K562 (cell line): ENCODE data around the gene GRM2. TPM values are rescaled to one million over a fixed set of nuclear protein-coding genes. Genes with fewer than 3 reads are reported as not detected.

Experiments used
- ATAC-seq: fragments of 200-7000 bp; cut with Tn5 transposase; 3 replicates; pipeline ENCODE4 v1.9.1; 2020; ENCODE audit warnings: moderate library complexity
- BruUV-seq: library from RNA; stranded (reverse); fragments of 400-500 nt; replicated peaks from 2 replicates; lab custom pipeline; 2021; lab: Mats Ljungman, UMichigan
- CTCF ChIA-PET: fragments of 300-600 bp; formaldehyde crosslinking; extraction: SDS; loops from one replicate; lab custom pipeline; 2021; ENCODE audit warnings: low intra/inter-chr PET ratio; lab: Yijun Ruan, JAX
- POLR2A ChIA-PET: fragments of 300-600, 350-650 bp; sonication (Branson Sonifier 250); formaldehyde crosslinking; extraction: SDS; loops from one replicate; lab custom pipeline; 2021; ENCODE audit warnings: antibody characterized with exemption, inconsistent platforms; lab: Yijun Ruan, JAX
- DNase-seq, 4 experiments: peaks; one replicate each; pipeline versions ENCODE4 v3.0.0 to v3.0.0-alpha.2; 2011 to 2018; ENCODE audit warnings: low spot score in 3 of 4, mixed read lengths in 3 of 4; ENCODE audit errors: extremely low read depth in 1 of 4
- FAIRE-seq: peaks from 2 replicates; lab custom pipeline; 2011; peaks lifted over from hg19 to GRCh38; lab: Jason Lieb, UNC
- H2AFZ ChIP-seq: 2 replicates; pipeline ENCODE4 v1.6.0; 2011; ENCODE audit warnings: low read depth, low read length, control low read depth, inconsistent platforms
- H3K27ac ChIP-seq: fragments of 200-600 bp; 3 replicates; pipeline ENCODE4 v1.8.0; 2011; ENCODE audit warnings: low read depth, mild to moderate bottlenecking, control low read depth, inconsistent platforms, low read length, moderate library complexity, mixed read lengths; ENCODE audit errors: extremely low read depth
- H3K27me3 ChIP-seq, 2 experiments: fragments of 300-600 bp in 1 of 2; 2 replicates in 1 of 2; 3 replicates in 1 of 2; pipeline versions ENCODE4 v1.6.0 to v1.8.0; 2011; ENCODE audit warnings: inconsistent platforms in 2 of 2, low read length in 2 of 2, mild to moderate bottlenecking in 1 of 2, mixed read lengths in 1 of 2, moderate library complexity in 1 of 2; ENCODE audit not compliant: control insufficient read depth in 2 of 2, insufficient read depth in 2 of 2
- H3K36me3 ChIP-seq: fragments of 300-600 bp; 3 replicates; pipeline ENCODE4 v1.8.0; 2011; ENCODE audit warnings: mild to moderate bottlenecking, low read length, inconsistent platforms; ENCODE audit not compliant: control insufficient read depth, insufficient read depth
- H3K4me1 ChIP-seq, 2 experiments: fragments of 200-600 bp in 1 of 2; replicated peaks in 1 of 2; 2 replicates in 1 of 2; 3 replicates in 1 of 2; pipeline versions ENCODE4 v1.5.1 to v1.8.0; 2011; ENCODE audit warnings: inconsistent platforms in 2 of 2, low read length in 2 of 2, mild to moderate bottlenecking in 1 of 2, mixed read lengths in 1 of 2, moderate library complexity in 1 of 2; ENCODE audit not compliant: control insufficient read depth in 2 of 2, insufficient read depth in 2 of 2
- H3K4me2 ChIP-seq: 2 replicates; pipeline ENCODE4 v1.6.1; 2011; ENCODE audit warnings: low read length, control low read depth, inconsistent platforms, mixed read lengths; ENCODE audit not compliant: insufficient read depth
- H3K4me3 ChIP-seq: fragments of 200-600 bp; sonication (generic), shearing (Covaris generic); 2 replicates; pipeline ENCODE4 v1.5.1; 2016; ENCODE audit warnings: control low read depth, inconsistent platforms
- H3K79me2 ChIP-seq: fragments of 200-600 bp; 3 replicates; pipeline ENCODE4 v1.8.0; 2011; ENCODE audit warnings: low read length, inconsistent platforms; ENCODE audit not compliant: control insufficient read depth, insufficient read depth
- H3K9ac ChIP-seq, 2 experiments: 2 replicates each; pipeline versions ENCODE4 v1.6.0 to v1.6.1; 2011; ENCODE audit warnings: low read depth in 2 of 2, low read length in 2 of 2, control low read depth in 1 of 2, inconsistent platforms in 1 of 2, mild to moderate bottlenecking in 1 of 2, mixed read lengths in 1 of 2; ENCODE audit not compliant: insufficient read depth in 1 of 2
- H3K9me1 ChIP-seq: one replicate; pipeline ENCODE4 v1.6.0; 2011; ENCODE audit warnings: inconsistent platforms, mild to moderate bottlenecking, low read length, moderate library complexity; ENCODE audit not compliant: control insufficient read depth, insufficient read depth
- H3K9me3 ChIP-seq: replicated peaks from 2 replicates; pipeline ENCODE4 v1.5.1; 2011; ENCODE audit warnings: low read depth, low read length, inconsistent platforms; ENCODE audit not compliant: control insufficient read depth, insufficient read depth
- H4K20me1 ChIP-seq: replicated peaks from 2 replicates; pipeline ENCODE4 v1.6.1; 2011; ENCODE audit warnings: low read length, inconsistent platforms, mixed read lengths; ENCODE audit not compliant: control insufficient read depth, insufficient read depth
- ATF6 ChIP-seq: sonication (generic); formaldehyde crosslinking; IDR thresholded peaks from 2 replicates; pipeline ENCODE4 v1.4.0; 2020; ENCODE audit warnings: mild to moderate bottlenecking, missing genetic modification reagents
- DDX20 ChIP-seq: fragments of 450-650 bp; IDR thresholded peaks from 2 replicates; pipeline ENCODE4 v1.6.1; 2016; ENCODE audit warnings: missing genetic modification characterization, low read depth, mild to moderate bottlenecking, missing compliant biosample characterization, moderate library complexity
- HEY1 ChIP-seq: fragments of 250-450 bp; sonication (Bioruptor Pico); IDR thresholded peaks from 2 replicates; pipeline ENCODE4 v1.5.0; 2020; ENCODE audit warnings: mild to moderate bottlenecking, moderate library complexity, borderline replicate concordance
- MAFG ChIP-seq: fragments of 450-650 bp; conservative IDR thresholded peaks from 2 replicates; pipeline ENCODE4 v1.6.1; 2016; ENCODE audit warnings: missing genetic modification characterization, missing compliant biosample characterization
- MLLT1 ChIP-seq, 2 experiments: fragments of 450-650 bp; IDR thresholded peaks; 2 replicates each; pipeline ENCODE4 v1.6.1; 2016
- PATZ1 ChIP-seq: fragments of 250-450 bp; sonication (Bioruptor Pico); IDR thresholded peaks from 2 replicates; pipeline ENCODE4 v1.5.0; 2020; ENCODE audit warnings: mild to moderate bottlenecking, borderline replicate concordance
- PPARD ChIP-seq: fragments of 250-450 bp; sonication (Bioruptor Pico); IDR thresholded peaks from 2 replicates; pipeline ENCODE4 v1.8.0; 2022; ENCODE audit warnings: inconsistent platforms, mild to moderate bottlenecking, moderate library complexity
- SIN3A ChIP-seq, 2 experiments: fragments of 150-350 bp in 1 of 2; IDR thresholded peaks; 2 replicates each; pipeline ENCODE4 v1.6.1; 2011 to 2016; ENCODE audit warnings: borderline replicate concordance in 2 of 2, low read depth in 2 of 2, low read length in 2 of 2, mild to moderate bottlenecking in 2 of 2, moderate library complexity in 2 of 2; ENCODE audit not compliant: control insufficient read depth in 1 of 2
- SMC3 ChIP-seq: conservative IDR thresholded peaks from 2 replicates; pipeline ENCODE4 v1.6.1; 2011; ENCODE audit warnings: low read depth, low read length, improper control_type of control experiment; ENCODE audit not compliant: insufficient read depth
- THRAP3 ChIP-seq: fragments of 450-650 bp; IDR thresholded peaks from 2 replicates; pipeline ENCODE4 v1.6.1; 2016; ENCODE audit warnings: mild to moderate bottlenecking, inconsistent platforms, borderline replicate concordance
- ZFP91 ChIP-seq: sonication (generic); formaldehyde crosslinking; IDR thresholded peaks from 2 replicates; pipeline ENCODE4 v1.8.0; 2022; ENCODE audit warnings: mild to moderate bottlenecking, missing genetic modification reagents
- WGBS: fragments of 100-300 bp; shearing (Covaris generic); methylation state at CpG from one replicate; pipeline ENCODE4 v1.1.6; 2016; ENCODE audit warnings: low coverage, mixed read lengths; ENCODE audit not compliant: insufficient coverage; ENCODE audit errors: missing lambda C conversion rate; 5-methylcytosine and 5-hydroxymethylcytosine counted together
- in situ Hi-C: fragments of 300-500 bp; cut with MboI; formaldehyde crosslinking; loops from 4 replicates; pipeline ENCODE4 v1.15.0; 2018; ENCODE audit warnings: inconsistent platforms, mixed read lengths
- intact Hi-C: fragments of 100-400 bp; cut with micrococcal nuclease; formaldehyde crosslinking; loops from 2 replicates; pipeline ENCODE4 v1.14.2; 2022
- polyA plus RNA-seq, 8 experiments: library from polyadenylated mRNA; depleted of rRNA in 4 of 8; stranded (reverse) in 5 of 8; unstranded in 3 of 8; fragments of >200 nt; fragmentation: Nextera tagmentation in 2 of 8; fragmentation: Illumina TruSeq in 1 of 8; extraction: Ambion mirVana in 2 of 8; extraction: Trizol in 1 of 8; gene quantifications; 2 replicates each; pipeline versions ENCODE4 v1.2.1 to v1.2.3, GENCODE V29; 2011 to 2014; ENCODE audit warnings: inconsistent platforms in 1 of 8, missing spikeins in 1 of 8
- total RNA-seq, 7 experiments: library from RNA; depleted of rRNA in 6 of 7; stranded (reverse); fragments of >200 nt in 6 of 7; fragmentation: Illumina TruSeq in 2 of 7; extraction: Trizol in 2 of 7; gene quantifications; 2 replicates each; pipeline versions ENCODE4 v1.2.1 to v1.2.3, GENCODE V29; 2011 to 2021; ENCODE audit warnings: low replicate concordance in 1 of 7

GRM2 gene
- total and polyA plus RNA-seq, 9 of the 15 experiments (the other 6 are each of a cell fraction or from before 2014, with no cell fraction given): not detected

- Histone ChIP-seq H2AFZ (no peak overlapping the region), H3K36me3 (no peaks in the 10 kb centered on the region), H3K9ac (no peak overlapping the region), H3K27me3 (no peaks in the 10 kb centered on the region; a peak in 1 of 5 replicates), H3K27ac (no peak overlapping the region), H3K4me3 (no peak overlapping the region), H3K9me1 (no peaks in the 10 kb centered on the region), H3K9me3 (no peaks in the 10 kb centered on the region), H3K4me2 (no peak overlapping the region), H3K79me2 (no peaks in the 10 kb centered on the region), H4K20me1 (peaks cover 9% of the 10 kb centered on the region), H3K4me1 (peaks cover 0 to 4% of the 10 kb centered on the region in 2 experiments; a peak in 2 of 5 replicates)
- CTCF ChIA-PET: no interaction called here
- in situ Hi-C loops: no loop called here
- DNase-seq (no peak), ATAC-seq (no peak), FAIRE-seq (no peak)
- POLR2A ChIA-PET: no interaction called here
- TF ChIP-seq PPARD: no peak
- no peak for TF ChIP-seq HEY1 (CRISPR knock-in tag)
- no peak for TF ChIP-seq ZFP91
- TF ChIP-seq DDX20 (tag): no peak
- no peak for TF ChIP-seq MAFG (tag)
- TF ChIP-seq PATZ1: no peak
- TF ChIP-seq SMC3: no peak
- TF ChIP-seq MLLT1 (IDR thresholded peaks at IDR 0.05): no peak
- TF ChIP-seq SIN3A (IDR thresholded peaks at IDR 0.05; ENCODE audit: borderline replicate concordance in 2 of 2, control insufficient read depth in 1 of 2, low read depth in 2 of 2, low read length in 2 of 2): no peak
- no peak for TF ChIP-seq ATF6 (CRISPR knock-in tag)
- no peak for TF ChIP-seq THRAP3
- BruUV-seq: no TSS peak
- intact Hi-C loops: no loop called here
- WGBS: 39% methylated on average over 6 of the region's 8 CpGs
Measured at GRCh38 chr3:51705276-51706020, 1.4 kb upstream of the GRM2 start.
